ENCODE measurements around the gene RIMS4.

RIMS4 gene

GRCh38 chr20:44805335-44805978 is 4.9 kb downstream of the RIMS4 start:
- POLR2A ChIA-PET, result no interaction called here
- CTCF ChIA-PET, result interaction anchor here (0.7 kb wide), 1 partner anchor 18 kb away, joined by 4 read pairs; no protein-coding TSS in a partner anchor
- TF ChIP-seq ELF4 (IDR thresholded peaks at IDR 0.05) (no peak), FOXA1 (IDR thresholded peaks at IDR 0.05) (no peak), BHLHE40 (IDR thresholded peaks at IDR 0.05; ENCODE audit: borderline replicate concordance) (no peak), TARDBP (IDR thresholded peaks at IDR 0.05) (no peak), FOXK2 (IDR thresholded peaks at IDR 0.05) (no peak), L3MBTL2 (conservative IDR thresholded peaks at IDR 0.05) (no peak)
- DNase-seq (ENCODE audit: extremely low spot score), result no peak

GRCh38 chr20:44803383-44803941 is 6.9 kb downstream of the RIMS4 start:
- CTCF ChIA-PET, result interaction anchor here (1.2 kb wide), 1 partner anchor 63 kb away, joined by 3 read pairs; no protein-coding TSS in a partner anchor
- POLR2A ChIA-PET, result no interaction called here

GRCh38 chr20:44802702-44803101 is 7.6 kb downstream of the RIMS4 start:
- CTCF ChIA-PET, result interaction anchor here (0.6 to 1.2 kb wide), 2 partner anchors 64 to 69 kb away, joined by 3 to 7 read pairs; no protein-coding TSS in a partner anchor
- POLR2A ChIA-PET, result no interaction called here
- DNase-seq (ENCODE audit: extremely low spot score), result no peak
- no peak for TF ChIP-seq CTBP1 (IDR thresholded peaks at IDR 0.05; ENCODE audit: borderline replicate concordance)
- no peak for TF ChIP-seq LEF1 (IDR thresholded peaks at IDR 0.05; ENCODE audit: borderline replicate concordance)
- TF ChIP-seq TARDBP (IDR thresholded peaks at IDR 0.05), result no peak
- no peak for TF ChIP-seq ZNF384 (IDR thresholded peaks at IDR 0.05)
- TF ChIP-seq SP1 (IDR thresholded peaks at IDR 0.05), result no peak
- TF ChIP-seq ARNT (IDR thresholded peaks at IDR 0.05), result no peak
- no peak for TF ChIP-seq BHLHE40 (IDR thresholded peaks at IDR 0.05; ENCODE audit: borderline replicate concordance)

More at GRCh38 chr20:44803383-44803941, 6.9 kb downstream of the RIMS4 start:
- no peak for TF ChIP-seq HDGF (IDR thresholded peaks at IDR 0.05; ENCODE audit: borderline replicate concordance)
- no peak for TF ChIP-seq FOXM1 (IDR thresholded peaks at IDR 0.05; ENCODE audit: borderline replicate concordance)
- TF ChIP-seq SUZ12 (IDR thresholded peaks at IDR 0.05), result no peak
- TF ChIP-seq CTBP1 (IDR thresholded peaks at IDR 0.05; ENCODE audit: borderline replicate concordance), result no peak
- TF ChIP-seq SP1 (IDR thresholded peaks at IDR 0.05), result no peak
- TF ChIP-seq ZNF384 (IDR thresholded peaks at IDR 0.05), result no peak
- TF ChIP-seq ELF4 (IDR thresholded peaks at IDR 0.05), result no peak
- TF ChIP-seq FOXK2 (IDR thresholded peaks at IDR 0.05), result no peak
- TF ChIP-seq LEF1 (IDR thresholded peaks at IDR 0.05; ENCODE audit: borderline replicate concordance), result no peak
- TF ChIP-seq L3MBTL2 (conservative IDR thresholded peaks at IDR 0.05), result no peak
- no peak for DNase-seq (ENCODE audit: extremely low spot score)

GRCh38 chr20:44800391-44801046 is 9.8 kb downstream of the RIMS4 start:
- DNase-seq (ENCODE audit: extremely low spot score), result no peak
- POLR2A ChIA-PET, result interaction anchor here (0.6 kb wide), 1 partner anchor 110 kb away, joined by 3 read pairs; no protein-coding TSS in a partner anchor
- TF ChIP-seq FOXM1 (IDR thresholded peaks at IDR 0.05; ENCODE audit: borderline replicate concordance), result no peak
- CTCF ChIA-PET, result interaction anchor here (1.3 to 1.5 kb wide), 2 partner anchors 66 to 116 kb away, joined by 3 to 5 read pairs; no protein-coding TSS in a partner anchor

GRCh38 chr20:44799691-44800090 is 10.7 kb downstream of the RIMS4 start:
- no peak for DNase-seq (ENCODE audit: extremely low spot score)
- ChIA-PET POLR2A (interaction anchor here (0.6 to 1.4 kb wide), 2 partner anchors 11 to 111 kb away, joined by 3 read pairs; partner anchors contain the start of gene RIMS4), CTCF (interaction anchor here (1.3 to 1.5 kb wide), 2 partner anchors 67 to 115 kb away, joined by 3 to 5 read pairs; no protein-coding TSS in a partner anchor)
- no peak for TF ChIP-seq FOXA1 (IDR thresholded peaks at IDR 0.05)
- TF ChIP-seq FOXM1 (IDR thresholded peaks at IDR 0.05; ENCODE audit: borderline replicate concordance), result no peak
- TF ChIP-seq HDGF (IDR thresholded peaks at IDR 0.05; ENCODE audit: borderline replicate concordance), result no peak
- TF ChIP-seq NFRKB (IDR thresholded peaks at IDR 0.05), result no peak
- TF ChIP-seq SUZ12 (IDR thresholded peaks at IDR 0.05), result no peak
- TF ChIP-seq BHLHE40 (IDR thresholded peaks at IDR 0.05; ENCODE audit: borderline replicate concordance), result no peak
- TF ChIP-seq TARDBP (IDR thresholded peaks at IDR 0.05), result no peak
- no peak for TF ChIP-seq ZNF384 (IDR thresholded peaks at IDR 0.05)
- TF ChIP-seq LEF1 (IDR thresholded peaks at IDR 0.05; ENCODE audit: borderline replicate concordance), result no peak
- no peak for TF ChIP-seq CTBP1 (IDR thresholded peaks at IDR 0.05; ENCODE audit: borderline replicate concordance)
- no peak for TF ChIP-seq FOXK2 (IDR thresholded peaks at IDR 0.05)
- no peak for TF ChIP-seq L3MBTL2 (conservative IDR thresholded peaks at IDR 0.05)

GRCh38 chr20:44796758-44797457 is 13.4 kb downstream of the RIMS4 start:
- TF ChIP-seq NFRKB (IDR thresholded peaks at IDR 0.05) (no peak), SUZ12 (IDR thresholded peaks at IDR 0.05) (no peak), FOXA1 (IDR thresholded peaks at IDR 0.05) (no peak), ZNF384 (IDR thresholded peaks at IDR 0.05) (no peak), ELF4 (IDR thresholded peaks at IDR 0.05) (no peak), HDGF (IDR thresholded peaks at IDR 0.05; ENCODE audit: borderline replicate concordance) (no peak), CTBP1 (IDR thresholded peaks at IDR 0.05; ENCODE audit: borderline replicate concordance) (no peak), PKNOX1 (IDR thresholded peaks at IDR 0.05) (no peak), TARDBP (IDR thresholded peaks at IDR 0.05) (no peak), SP1 (IDR thresholded peaks at IDR 0.05) (no peak), FOXM1 (IDR thresholded peaks at IDR 0.05; ENCODE audit: borderline replicate concordance) (no peak), ARNT (IDR thresholded peaks at IDR 0.05) (no peak), FOXK2 (IDR thresholded peaks at IDR 0.05) (no peak), BHLHE40 (IDR thresholded peaks at IDR 0.05; ENCODE audit: borderline replicate concordance) (no peak)
- no peak for DNase-seq (ENCODE audit: extremely low spot score)
- CTCF ChIA-PET, result interaction anchor here (1.2 kb wide), 1 partner anchor 73 kb away, joined by 4 read pairs; no protein-coding TSS in a partner anchor
- POLR2A ChIA-PET, result no interaction called here
